ENCODE measurements around the gene UGT3A1. TPM values are rescaled to one million over a fixed set of nuclear protein-coding genes. Genes with fewer than 3 reads are reported as not detected.

The UGT3A1 gene
- total RNA-seq, 1 experiment from 2014 or later: not detected

GRCh38 chr5:35990520-35990919 lies 670 bp downstream of the UGT3A1 start (continued):
- TF ChIP-seq CTCF (IDR thresholded peaks at IDR 0.05 in 2 of 3, conservative IDR thresholded peaks at IDR 0.05 in 1 of 3; ENCODE audit: borderline replicate concordance in 1 of 3, insufficient read depth in 1 of 3, low read depth in 2 of 3, low read length in 2 of 3) (no peak), TCF7L2 (IDR thresholded peaks at IDR 0.05; ENCODE audit: borderline replicate concordance, extremely low read depth, insufficient read depth, insufficient read length) (no peak), ATF3 (IDR thresholded peaks at IDR 0.05) (no peak), EZH2 (IDR thresholded peaks at IDR 0.05) (no peak), REST (IDR thresholded peaks at IDR 0.05; ENCODE audit: low read depth) (no peak)

- Histone ChIP-seq H3K9me3 (ENCODE audit: control insufficient read depth in 1 of 2, insufficient read depth in 1 of 2, low read depth in 1 of 2, low read length in 2 of 2) (no peaks in the 10 kb centered on the region), H3K4me3 (replicated peaks in 1 of 2; ENCODE audit: low read depth in 1 of 2, low read length in 2 of 2) (no peak overlapping the region), H2AFZ (ENCODE audit: low read depth, low read length, poor library complexity, severe bottlenecking) (no peak overlapping the region), H3K27ac (ENCODE audit: low read depth, low read length) (no peak overlapping the region), H3K36me3 (ENCODE audit: control insufficient read depth in 1 of 2, insufficient read depth in 2 of 2, low read length in 2 of 2) (no peaks in the 10 kb centered on the region), H3K4me2 (ENCODE audit: low read length) (no peak overlapping the region), H3K9me2 (ENCODE audit: insufficient read depth) (no peaks in the 10 kb centered on the region), H4K20me1 (ENCODE audit: insufficient read depth) (no peaks in the 10 kb centered on the region), H3K27me3 (ENCODE audit: insufficient read depth, low read length) (peaks cover 5% of the 10 kb centered on the region; the same call in 1 of the 2 replicates), H3K4me1 (ENCODE audit: control insufficient read depth in 1 of 2, insufficient read depth in 2 of 2, low read length in 2 of 2) (no peaks in the 10 kb centered on the region), H3K79me2 (ENCODE audit: insufficient read depth, low read length) (no peaks in the 10 kb centered on the region), H3K9ac (ENCODE audit: low read length) (no peak overlapping the region)
- ATAC-seq (no peak), DNase-seq (ENCODE audit: low read depth, low spot score) (no peak)
- RAD21 ChIA-PET (ENCODE audit: low non-redundant PET in 1 of 2, low total read pairs in 2 of 2, uncharacterized antibody in 2 of 2, unreplicated experiment in 2 of 2): no interaction called here
- POLR2A ChIA-PET: no interaction called here
- no TSS peak for BruUV-seq (replicated peaks)
- CTCF ChIA-PET: no interaction called here
- intact Hi-C loops (cut with micrococcal nuclease): no loop called here
- TF ChIP-seq MAX (IDR thresholded peaks at IDR 0.05): no peak
- TF ChIP-seq ZNF274 (IDR thresholded peaks at IDR 0.05; ENCODE audit: low read depth, low read length): no peak
- TF ChIP-seq CTCF (IDR thresholded peaks at IDR 0.05 in 2 of 3, conservative IDR thresholded peaks at IDR 0.05 in 1 of 3; ENCODE audit: borderline replicate concordance in 1 of 3, insufficient read depth in 1 of 3, low read depth in 2 of 3, low read length in 2 of 3): no peak
- no peak for TF ChIP-seq TCF7L2 (IDR thresholded peaks at IDR 0.05; ENCODE audit: borderline replicate concordance, extremely low read depth, insufficient read depth, insufficient read length)
- TF ChIP-seq REST (IDR thresholded peaks at IDR 0.05; ENCODE audit: low read depth): no peak
- no peak for TF ChIP-seq SRF (IDR thresholded peaks at IDR 0.05; ENCODE audit: low read depth)
Measured at GRCh38 chr5:35988529-35988928, 2.7 kb downstream of the UGT3A1 start.
